ENCODE measurements around the gene MDFI.
A peak's percentile ranks its signal among the peaks of the same experiment; 100 is the strongest.

Gene MDFI

DNA sequence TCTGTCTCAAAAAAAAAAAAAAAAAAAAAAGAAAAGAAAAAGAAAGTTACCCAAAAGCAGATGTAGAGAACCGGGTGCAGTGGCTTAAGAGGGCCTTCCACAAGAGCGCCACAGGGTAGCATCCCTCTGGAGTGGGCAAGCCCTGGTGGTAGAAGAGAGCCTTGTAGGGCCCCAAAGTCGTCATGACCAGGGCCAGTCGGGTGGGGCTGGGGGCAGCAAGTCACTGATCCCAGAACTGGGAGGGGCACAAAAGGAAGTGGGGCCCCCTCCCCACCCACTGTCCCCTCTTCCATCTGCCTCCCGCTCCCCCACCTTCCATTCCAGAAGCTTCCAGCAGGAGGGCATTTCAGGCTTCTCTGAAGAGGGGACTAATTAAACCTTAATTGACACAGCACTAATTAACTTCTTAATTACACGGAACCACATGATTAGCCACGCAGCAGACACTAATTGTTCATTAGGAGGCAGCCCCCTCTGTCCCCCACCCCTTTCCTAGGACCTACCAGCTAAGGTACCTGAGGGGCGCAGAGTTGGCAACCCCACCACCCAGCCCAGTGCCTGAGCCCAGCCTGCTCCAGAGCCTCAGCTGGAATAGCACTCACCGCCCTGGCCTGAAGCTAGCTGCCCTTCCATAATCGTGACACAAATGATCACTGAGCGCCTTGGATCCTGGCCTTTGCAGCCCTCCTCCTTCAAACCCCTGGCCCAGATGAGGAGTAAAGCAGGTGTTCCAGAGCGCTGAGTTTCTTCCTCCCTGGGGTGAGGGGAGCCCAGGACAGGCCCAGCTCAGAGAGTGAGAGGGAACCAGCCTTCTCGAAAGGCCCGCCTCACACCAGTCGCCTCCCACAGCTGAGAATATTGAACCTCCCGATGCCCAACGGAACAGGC is 34.8 kb downstream of the MDFI start:
- DNase-seq (ENCODE audit: low spot score) = no peak

DNA sequence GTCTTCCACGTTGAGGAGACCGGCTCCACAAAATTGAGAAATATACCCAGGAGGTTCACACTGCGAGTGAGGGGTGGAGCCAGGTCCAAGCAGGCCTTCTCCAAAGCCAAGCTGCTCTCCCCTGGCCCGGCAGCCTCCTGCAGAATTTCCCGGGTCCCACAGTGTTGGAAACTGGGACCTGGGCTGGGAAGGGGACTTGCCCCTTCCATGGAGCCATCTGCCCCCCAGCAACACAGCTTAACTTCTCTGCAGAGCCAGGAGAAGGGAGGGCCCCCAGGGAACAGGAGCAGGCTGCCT is 35.4 kb downstream of the MDFI start:
- no peak for DNase-seq (ENCODE audit: low spot score)

DNA sequence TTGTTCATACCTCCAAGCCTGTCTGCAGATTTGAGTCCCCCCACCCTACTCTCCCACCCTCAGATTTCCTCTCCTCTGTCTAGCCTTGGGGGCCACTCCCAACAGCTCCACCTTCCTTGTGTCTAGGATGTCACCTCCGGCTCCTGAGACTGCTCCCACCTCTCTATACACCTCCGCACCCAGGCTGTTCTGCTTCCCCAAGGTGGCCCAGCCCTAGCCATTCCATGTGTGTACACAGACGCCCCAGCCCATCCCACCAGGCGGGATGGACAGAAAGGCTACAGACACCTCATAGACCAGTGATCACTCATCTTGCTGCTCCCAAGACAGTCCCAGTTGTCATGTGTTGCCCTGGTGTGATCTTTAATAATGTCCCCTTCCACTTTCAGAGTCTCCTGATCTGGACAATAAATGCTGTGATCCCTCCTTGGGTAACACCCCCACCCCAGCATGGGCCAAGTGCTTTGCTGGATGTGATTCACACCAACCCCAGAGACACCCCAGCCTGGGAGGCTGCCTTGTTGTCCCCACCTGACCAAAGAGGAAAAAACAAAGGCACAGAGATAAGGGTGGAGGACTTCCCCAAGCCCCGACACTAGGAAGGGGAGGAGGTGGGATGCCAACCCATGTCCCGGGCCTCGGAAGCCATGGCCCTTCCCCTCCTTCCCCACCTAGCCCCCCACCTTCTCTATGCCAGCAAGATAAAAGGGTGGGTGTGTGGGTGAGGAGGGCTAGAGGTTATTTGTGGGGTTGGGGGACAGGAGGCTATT is 36.1 kb downstream of the MDFI start:
- DNase-seq (ENCODE audit: low spot score) = no peak

DNA sequence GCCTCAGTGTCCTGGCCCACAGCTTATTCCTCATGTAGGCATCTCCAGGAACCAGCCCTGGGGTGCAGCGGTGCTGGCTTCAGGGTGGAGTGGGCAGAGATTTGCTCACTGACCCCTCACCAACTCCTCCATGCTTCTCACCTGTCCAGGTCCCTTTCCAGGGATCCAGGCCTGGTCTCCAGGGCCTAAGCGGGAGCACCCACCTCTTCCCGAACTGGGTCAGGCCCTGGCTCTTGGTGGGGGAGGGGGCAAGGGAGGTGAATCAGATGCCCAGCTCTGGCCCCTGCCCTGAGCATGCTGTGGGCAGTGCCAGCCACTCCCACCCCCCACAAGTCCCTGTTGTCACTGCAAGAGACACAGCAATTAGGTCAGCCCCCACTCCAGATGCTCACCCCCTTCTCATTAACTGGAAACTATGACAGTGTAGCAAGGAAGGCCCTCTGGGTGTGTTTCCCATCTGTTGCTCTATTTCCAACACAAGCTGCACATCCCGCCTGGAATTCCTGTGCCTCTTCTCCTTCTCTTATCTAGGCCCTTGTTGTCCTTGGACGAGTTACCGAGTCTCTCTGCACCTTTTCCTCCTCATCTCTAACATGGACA is 37.0 kb downstream of the MDFI start:
- DNase-seq (ENCODE audit: low spot score) = no peak

DNA sequence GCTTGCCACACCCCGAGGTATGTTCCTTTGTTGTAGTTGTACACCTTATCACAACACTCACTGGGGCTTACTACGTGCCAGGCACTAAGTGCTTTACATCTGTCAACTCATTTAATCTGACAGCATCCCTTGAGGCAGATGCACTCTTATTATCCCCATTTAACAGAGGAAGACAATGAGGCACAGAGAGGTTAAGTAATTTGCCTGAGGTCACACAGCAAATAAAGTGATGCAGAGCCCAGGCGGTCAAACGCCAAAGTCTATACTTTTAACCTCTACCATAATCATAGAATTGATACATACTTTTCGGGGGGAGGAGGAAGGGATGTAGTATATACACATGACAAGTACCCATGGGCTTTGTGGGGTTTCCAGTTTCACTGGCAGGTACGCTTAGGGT is 37.7 kb downstream of the MDFI start:
- no peak for DNase-seq (ENCODE audit: low spot score)

DNA sequence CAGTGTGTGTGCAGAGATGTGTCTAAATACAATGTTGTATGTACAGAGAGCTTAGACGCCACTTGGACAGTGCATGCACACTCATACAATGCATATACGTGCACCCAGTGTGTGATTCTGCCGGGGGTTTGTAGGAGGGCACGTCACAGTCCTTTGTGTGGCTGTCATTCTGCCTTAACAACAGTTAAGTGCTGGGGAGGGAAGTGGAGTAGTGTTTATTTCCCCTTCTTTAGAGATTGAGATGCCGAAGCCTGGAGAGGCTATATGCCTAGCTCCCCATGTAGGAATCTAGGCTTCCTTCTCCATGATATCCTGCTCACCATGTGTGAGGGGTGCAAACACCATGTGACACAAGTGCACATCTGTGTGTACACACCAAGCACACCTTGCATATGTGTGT is 38.2 kb downstream of the MDFI start:
- DNase-seq (ENCODE audit: low spot score) = no peak

DNA sequence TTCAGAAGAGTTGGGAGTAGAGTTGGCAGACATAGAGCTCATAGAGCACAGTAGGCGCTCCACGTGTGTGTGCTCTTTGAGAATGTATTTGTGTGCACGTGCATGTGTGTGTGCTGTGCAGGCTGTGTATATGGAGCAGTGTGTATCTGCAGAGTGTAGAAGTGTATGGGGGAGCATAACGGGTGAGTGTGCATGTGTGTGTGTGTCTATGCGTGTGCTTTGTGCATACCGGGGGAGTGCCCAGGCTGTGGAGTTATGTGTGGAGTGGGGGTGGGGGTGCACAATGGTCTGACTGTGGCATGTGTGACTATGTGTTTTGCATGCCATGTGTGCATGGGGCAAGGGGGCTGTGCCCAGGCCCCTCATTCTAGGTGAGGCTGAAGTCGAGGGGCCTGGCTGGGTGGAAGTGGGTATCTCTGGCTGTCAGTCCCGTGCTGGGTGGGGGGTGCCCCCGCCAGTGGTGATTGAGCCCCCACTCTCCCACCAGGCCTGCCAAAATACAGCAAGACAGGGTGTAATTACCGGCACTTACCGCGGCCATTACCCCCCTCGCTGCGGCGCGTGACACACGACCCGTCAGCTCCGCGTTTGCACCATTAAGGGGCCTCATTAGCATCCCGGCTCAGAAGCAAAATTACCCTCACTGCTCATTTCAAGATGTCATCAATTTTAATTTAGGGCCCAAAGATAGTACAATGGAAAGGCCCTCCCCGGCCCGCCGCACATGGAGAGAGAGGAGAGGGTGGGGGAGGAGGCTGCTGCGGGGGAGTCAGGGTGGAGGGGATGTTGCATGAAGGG is 39.1 kb downstream of the MDFI start:
- no peak for DNase-seq (ENCODE audit: low spot score)

DNA sequence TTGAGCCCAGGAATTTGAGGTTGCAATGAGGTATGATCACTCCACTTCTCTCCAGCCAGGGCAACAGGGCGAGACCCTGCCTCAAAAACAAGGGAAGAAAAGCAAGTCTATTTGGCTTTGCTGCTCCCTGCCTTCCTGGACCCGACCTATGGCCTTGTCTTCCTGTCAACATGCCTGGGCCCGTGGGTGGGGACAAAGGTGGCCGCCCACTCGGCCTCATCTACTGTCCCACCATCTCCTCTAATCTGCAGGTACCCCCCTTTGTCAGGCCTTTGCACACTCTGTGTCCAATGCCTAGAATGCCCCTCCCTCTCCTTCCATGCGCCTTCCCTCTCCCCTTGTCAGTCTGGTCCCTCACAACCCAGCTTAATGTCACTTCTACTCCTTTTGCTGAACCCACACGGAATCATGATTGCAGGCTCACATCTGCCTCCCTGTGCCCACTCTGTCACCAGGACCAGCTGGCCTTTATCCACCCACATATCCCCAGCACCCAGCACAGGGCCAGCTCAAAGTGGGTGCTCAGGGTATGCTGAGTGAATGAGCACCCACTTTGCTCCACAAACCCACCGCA is 40.3 kb downstream of the MDFI start:
- DNase-seq (ENCODE audit: low spot score) = no peak

DNA sequence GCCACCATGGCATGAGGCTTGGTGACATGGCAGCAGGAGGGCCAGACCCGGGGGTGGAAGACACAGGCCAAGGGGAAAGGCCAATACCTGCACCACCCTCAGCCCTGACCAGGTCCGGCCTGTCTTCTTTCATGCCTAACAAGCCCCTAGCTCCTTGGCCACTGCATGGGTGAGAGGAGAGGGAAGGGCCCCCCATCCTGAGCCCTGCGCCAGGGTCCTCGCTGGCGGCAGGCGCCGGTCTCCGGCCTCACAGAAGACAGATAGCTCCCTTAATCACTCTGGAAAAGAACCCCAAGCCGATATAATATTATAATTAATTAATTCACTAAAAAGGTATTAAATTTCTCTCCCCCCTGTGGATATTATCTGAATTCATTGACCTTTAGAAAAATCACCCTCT is 41.4 kb downstream of the MDFI start:
- no peak for DNase-seq (ENCODE audit: low spot score)

DNA sequence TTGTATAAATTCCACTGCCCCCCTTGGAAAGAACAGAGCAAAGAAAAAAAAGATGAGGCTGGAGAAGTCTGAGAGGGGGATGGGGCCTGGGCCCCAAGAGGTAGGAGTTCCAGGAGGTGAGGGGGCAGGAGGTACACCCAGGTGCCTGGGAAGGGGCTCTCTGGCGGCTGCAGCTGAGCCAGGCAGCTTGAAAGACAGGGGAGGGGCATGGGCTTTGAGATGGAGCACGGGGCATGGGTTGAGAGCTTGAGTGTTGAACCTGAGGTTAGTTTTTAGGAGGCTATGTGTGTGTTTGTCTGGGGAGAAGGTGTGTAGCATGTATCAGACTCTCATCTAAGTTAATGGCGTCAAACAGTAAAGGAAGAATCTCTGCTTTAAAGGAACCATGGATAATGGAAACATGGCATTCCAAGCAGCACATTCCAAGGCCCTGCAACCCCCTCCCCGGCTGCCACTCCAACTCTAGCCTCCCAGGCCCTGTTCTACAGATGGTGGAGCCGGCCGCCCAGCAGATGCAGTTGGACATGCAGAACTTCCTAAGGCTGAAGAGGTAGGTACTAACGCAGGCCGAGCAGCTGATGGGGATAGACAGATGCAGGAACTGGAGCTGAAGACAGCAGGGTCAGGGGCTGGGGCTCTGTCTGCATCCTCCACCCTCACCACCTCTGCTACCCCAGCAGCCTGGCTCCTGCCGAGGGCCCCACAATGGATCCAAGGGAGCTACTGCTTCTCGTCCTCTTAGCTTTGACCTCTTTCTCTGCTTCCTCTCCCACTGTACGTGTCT is 42.1 kb downstream of the MDFI start:
- no peak for DNase-seq (ENCODE audit: low spot score)

DNA sequence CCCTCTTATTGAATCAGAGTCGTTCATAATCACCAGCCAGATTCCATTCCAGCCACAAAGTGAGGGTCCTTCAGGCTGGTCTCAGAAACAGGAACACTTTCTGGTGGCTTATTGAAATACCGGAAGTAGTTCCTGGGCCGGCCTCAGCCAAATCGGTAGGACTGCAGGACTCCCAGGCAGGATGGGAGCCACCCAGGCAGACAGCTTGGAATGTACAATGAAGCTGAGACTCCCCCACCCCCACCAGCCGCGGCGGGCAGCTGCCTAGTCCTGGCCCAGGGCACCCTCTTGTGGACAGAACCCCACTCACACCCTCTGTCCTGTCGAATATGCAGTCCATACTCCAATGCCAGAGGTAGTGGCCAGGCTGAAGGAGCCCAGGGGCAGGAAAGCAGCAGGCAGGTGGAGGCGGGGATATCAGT is 43.8 kb downstream of the MDFI start:
- DNase-seq (ENCODE audit: low spot score) = peak; percentile 93

DNA sequence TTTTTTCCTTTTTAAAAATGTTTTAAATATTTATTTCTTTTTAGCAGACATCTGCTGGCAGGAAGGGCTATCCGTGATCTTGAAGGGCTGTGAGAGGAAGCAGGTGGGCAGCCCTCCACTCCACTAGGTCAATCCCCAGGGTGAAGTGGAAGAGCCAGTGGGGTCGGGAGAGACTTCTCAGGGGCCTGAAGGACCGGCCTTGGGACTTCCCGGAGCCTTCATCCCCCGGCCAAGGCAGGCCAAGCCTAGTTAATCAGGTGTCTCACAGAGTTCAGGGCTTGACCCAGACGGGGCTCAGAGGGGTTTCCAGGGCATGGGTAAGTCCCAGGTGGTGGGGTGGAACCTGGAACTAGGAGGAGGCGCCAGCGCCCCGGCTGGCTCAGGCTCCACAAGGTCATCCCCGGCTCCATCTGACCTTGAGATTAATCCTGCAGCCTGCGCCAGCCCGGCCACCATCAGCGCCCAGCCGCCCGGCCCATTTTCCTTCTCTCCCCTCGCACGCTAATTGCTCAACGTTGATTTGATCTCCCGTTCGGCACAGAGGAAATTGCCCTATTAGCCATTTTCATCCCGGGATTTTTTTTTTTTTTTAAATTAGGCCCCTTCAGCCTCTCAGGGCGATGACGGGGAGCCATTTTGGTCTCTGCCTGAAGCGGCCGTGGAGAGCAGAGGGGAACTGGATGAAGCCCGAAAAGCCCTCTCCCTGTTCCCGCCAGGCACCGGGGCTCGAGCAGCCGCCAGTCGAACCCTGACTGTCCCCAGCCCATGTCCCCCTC is 44.4 kb downstream of the MDFI start:
- no peak for DNase-seq (ENCODE audit: low spot score)

DNA sequence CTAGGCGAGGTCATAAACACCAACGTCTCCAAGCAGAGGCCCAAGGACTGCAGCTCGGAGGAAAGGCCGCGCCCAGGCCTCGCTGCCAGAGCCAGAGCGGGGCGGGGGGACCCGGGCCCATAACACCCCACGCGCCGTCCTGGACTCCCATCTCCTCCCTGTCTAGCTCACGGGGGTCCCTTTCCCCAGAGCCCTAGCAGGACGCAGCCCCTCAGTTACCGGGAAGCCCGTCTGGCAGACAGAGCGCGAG is 44.9 kb downstream of the MDFI start:
- DNase-seq (ENCODE audit: low spot score) = no peak

DNA sequence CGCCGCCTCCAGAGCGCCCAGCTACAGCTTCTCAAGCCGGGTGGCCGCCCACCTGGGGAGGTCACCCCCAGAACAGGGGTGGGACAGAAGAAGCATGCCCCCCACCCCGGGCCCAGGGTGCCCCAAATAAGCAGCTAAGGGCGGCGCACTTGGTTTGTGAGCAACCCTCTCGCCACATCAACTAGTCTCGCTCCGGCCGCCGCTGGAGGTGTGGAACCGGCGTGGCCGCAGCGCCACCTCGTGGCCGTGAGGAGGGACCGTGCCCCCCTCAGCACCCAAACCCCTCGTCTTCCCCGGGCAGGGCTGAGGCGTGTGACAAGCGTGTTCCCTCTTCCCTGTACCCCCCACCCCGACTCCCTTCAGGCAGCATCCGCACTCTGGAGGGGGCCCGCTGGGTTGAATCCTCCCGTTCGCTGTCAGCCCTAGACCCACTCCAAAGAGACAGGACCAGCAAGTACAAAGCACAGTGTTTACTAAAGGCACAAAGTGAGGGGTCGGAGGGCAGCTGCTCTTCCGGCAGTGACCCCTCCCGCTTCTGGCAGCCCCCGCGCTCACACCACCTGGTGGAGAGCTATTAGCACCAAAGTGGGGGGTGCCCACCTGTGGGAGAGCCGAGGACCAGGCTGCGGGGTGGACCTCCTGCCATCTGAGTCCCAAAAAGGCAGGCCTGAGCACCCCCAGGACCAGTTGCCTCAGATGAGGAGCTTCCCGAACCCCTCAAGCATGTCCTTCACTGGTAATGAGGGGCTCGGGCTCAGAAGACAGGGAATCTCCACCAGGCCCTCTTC is 45.4 kb downstream of the MDFI start:
- DNase-seq (ENCODE audit: low spot score) = peak; percentile 73

DNA sequence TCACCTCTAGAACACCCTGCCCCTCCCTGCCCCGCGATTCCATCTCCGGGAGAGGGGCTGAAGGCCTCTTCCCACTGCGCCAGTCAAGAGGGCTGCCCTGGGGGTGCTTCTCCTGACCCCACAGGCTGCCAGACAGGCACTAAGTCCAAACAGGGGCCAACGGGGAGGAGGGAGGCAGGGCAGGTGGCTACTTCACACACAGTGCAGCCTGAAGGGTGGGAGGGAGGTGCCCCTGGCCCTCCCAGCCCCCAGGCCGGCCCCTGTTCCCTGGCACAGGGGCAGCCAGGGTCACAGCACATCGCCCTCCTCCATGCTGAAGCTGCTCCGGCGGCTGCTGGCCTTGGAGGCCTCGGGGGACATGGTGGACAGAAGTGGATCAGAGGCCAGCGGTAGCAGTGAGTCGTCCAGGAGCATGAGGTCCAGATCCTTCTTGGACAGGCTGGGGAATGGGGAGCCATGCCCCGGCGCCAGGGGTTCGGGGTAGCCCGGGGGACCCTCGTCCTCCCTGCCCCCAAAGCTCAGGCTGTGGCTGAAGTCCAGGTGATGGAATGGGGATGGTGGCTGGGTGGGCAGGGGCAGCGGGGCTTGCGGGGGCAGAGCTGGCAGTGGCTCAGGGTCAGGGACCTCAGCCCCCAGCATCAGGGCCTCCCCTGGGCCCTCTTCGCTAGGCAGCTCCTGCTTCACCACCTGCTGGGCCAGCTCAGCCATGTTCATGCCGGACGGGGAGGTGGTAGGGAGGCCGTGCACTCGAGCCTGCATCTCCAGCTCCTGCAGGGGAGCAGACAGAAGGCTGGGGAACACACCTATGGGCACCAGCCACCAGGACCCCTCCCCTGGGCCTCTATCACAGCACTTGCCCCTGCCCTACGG is 46.3 kb downstream of the MDFI start:
- DNase-seq (ENCODE audit: low spot score) = no peak

DNA sequence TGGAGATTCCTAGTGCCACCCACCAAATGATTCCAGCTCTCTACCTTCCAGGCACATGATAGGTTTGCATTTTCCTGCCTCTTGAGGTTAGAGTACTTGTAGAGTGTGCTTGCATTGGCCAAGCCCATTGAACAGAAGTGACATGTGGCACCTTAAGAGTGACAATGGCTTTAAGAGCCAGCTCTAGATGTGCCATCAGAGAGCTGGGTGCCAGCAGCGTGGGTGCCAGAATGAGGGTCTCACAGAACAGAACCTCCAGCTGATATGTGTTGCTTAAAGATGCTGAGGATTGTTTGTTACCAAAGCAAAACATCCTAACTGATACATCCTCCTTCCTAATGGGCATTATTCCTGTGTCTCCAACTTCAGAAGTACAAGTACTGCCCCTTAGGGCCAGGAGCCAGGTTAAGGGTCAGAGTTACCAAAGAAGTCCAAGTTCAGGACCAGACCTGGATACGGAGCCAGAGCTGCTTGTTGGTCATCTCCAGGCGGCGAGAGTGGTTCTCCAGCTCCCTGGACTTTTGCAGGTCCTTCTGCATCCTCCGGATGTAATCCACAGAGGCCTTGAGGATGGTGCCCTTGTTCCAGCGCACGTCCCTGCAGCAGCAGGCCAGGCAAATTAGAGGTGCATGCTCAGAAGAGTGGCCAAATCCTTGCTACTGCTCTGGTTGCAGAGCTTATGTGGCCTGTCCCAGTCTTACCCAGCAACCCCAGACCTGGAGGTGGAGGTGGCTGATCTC is 47.5 kb downstream of the MDFI start:
- DNase-seq (ENCODE audit: low spot score) = no peak

DNA sequence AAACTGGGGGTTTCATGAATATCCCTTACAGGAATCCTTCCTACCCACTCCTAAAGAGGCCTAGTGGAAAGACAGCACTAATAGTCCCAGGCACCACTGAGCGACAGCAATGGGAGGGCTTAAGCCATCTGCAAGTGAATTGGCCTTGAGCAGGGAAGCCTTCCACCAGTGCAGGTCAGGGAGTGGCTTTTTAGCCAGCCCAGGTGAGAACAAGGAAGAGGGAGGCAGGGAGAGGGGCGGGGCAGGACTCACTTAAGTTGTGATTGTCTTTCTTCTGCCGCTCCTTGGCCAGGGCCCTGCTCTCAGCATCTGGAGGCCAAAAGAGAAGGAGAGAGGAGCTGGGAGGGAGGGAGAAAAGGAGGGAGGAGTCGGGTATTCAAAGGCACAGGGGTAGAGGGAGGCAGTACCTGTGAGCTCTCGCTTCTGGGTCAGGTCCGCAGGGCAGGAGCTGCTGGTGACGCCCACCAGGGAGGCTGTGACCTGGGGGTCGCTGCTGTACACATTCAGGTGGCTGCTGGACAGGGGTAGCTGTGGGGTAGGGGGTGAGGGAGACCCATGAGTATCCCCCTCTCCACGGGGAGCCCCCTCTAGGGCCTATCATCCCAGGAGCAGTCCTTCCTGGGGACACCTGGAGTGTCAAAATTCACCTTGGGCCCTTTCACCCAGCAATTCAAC is 49.4 kb downstream of the MDFI start:
- DNase-seq (ENCODE audit: low spot score) = no peak

Data from kidney tubule cell (primary cell).